Caco-2 (cell line): ENCODE results near the gene ZNF217. TPM values are rescaled to one million over a fixed set of nuclear protein-coding genes. Genes with fewer than 3 reads are reported as not detected.

ENCODE experiments used
- BruUV-seq: library from RNA; stranded (reverse); fragments of 400-500 nt; replicated peaks from 2 replicates; lab custom pipeline; 2021; lab: Mats Ljungman, UMichigan
- CTCF ChIA-PET: fragments of 300-600 bp; sonication (Branson Sonifier 250); formaldehyde crosslinking; loops from one replicate; lab custom pipeline; 2022; ENCODE audit warnings: antibody characterized with exemption; lab: Charles Lee
- POLR2A ChIA-PET: fragments of 300-600 bp; sonication (Branson Sonifier 250); formaldehyde crosslinking; loops from one replicate; lab custom pipeline; 2022; ENCODE audit warnings: antibody characterized with exemption; lab: Charles Lee
- DNase-seq, 2 experiments: peaks; one replicate each; pipeline versions ENCODE4 v3.0.0 to v3.0.0-alpha.2; 2020 to 2022
- H3K27me3 ChIP-seq: replicated peaks from 2 replicates; pipeline ENCODE4 v1.6.0; 2011; ENCODE audit warnings: low read length; ENCODE audit not compliant: control insufficient read depth, insufficient read depth
- H3K36me3 ChIP-seq: 2 replicates; pipeline ENCODE4 v1.5.1; 2011; ENCODE audit warnings: low read length; ENCODE audit not compliant: control insufficient read depth, insufficient read depth
- H3K4me1 ChIP-seq: fragments of 250-450 bp; sonication (Bioruptor Pico); 2 replicates; pipeline ENCODE4 v1.5.1; 2020; ENCODE audit warnings: mild to moderate bottlenecking
- H3K4me3 ChIP-seq: 2 replicates; pipeline ENCODE4 v1.5.1; 2011; ENCODE audit warnings: low read depth, mild to moderate bottlenecking, control low read depth, low read length
- H3K9me3 ChIP-seq: fragments of 250-450 bp; sonication (Bioruptor Pico); 2 replicates; pipeline ENCODE4 v1.5.1; 2020; ENCODE audit warnings: mild to moderate bottlenecking, moderate library complexity
- H3K27ac Mint-ChIP-seq: one replicate; pipeline ENCODE4 v1.8.0; 2022; ENCODE audit warnings: mixed read lengths; ENCODE audit not compliant: unreplicated experiment
- H3K27me3 Mint-ChIP-seq: one replicate; pipeline ENCODE4 v1.8.0; 2022; ENCODE audit warnings: mixed read lengths; ENCODE audit not compliant: insufficient read depth, unreplicated experiment
- H3K36me3 Mint-ChIP-seq: one replicate; pipeline ENCODE4 v1.8.0; 2022; ENCODE audit warnings: mild to moderate bottlenecking, mixed read lengths; ENCODE audit not compliant: insufficient read depth, unreplicated experiment
- H3K4me1 Mint-ChIP-seq: one replicate; pipeline ENCODE4 v1.8.0; 2022; ENCODE audit warnings: low read depth, mixed read lengths; ENCODE audit not compliant: unreplicated experiment
- H3K4me3 Mint-ChIP-seq: one replicate; pipeline ENCODE4 v1.8.0; 2022; ENCODE audit warnings: mild to moderate bottlenecking, moderate library complexity, mixed read lengths; ENCODE audit not compliant: unreplicated experiment
- H3K9me3 Mint-ChIP-seq: one replicate; pipeline ENCODE4 v1.8.0; 2022; ENCODE audit warnings: mixed read lengths; ENCODE audit not compliant: unreplicated experiment
- intact Hi-C: fragments of 100-400 bp; cut with micrococcal nuclease; formaldehyde crosslinking; loops from one replicate; pipeline ENCODE4 v1.10.0; 2022; ENCODE audit not compliant: unreplicated experiment
- total RNA-seq: library from RNA; stranded (reverse); gene quantifications from 2 replicates; pipeline ENCODE4 v1.2.3, GENCODE V29; 2022
- TF ChIP-seq, protein P1 (sequence below), 2 experiments: fragments of 200-600 bp in 1 of 2; IDR thresholded peaks; 1 replicate in 1 of 2; 2 replicates in 1 of 2; pipeline versions ENCODE4 v1.5.1 to v1.8.0; 2011 to 2022; ENCODE audit warnings: antibody characterized with exemption in 1 of 2, control low read depth in 1 of 2, inconsistent platforms in 1 of 2, low read depth in 1 of 2, low read length in 1 of 2, mild to moderate bottlenecking in 1 of 2, moderate library complexity in 1 of 2; ENCODE audit not compliant: insufficient read depth in 1 of 2, severe bottlenecking in 1 of 2, unreplicated experiment in 1 of 2

Gene ZNF217
- total RNA-seq, 1 experiment from 2014 or later, result 65.5 TPM

DNA sequence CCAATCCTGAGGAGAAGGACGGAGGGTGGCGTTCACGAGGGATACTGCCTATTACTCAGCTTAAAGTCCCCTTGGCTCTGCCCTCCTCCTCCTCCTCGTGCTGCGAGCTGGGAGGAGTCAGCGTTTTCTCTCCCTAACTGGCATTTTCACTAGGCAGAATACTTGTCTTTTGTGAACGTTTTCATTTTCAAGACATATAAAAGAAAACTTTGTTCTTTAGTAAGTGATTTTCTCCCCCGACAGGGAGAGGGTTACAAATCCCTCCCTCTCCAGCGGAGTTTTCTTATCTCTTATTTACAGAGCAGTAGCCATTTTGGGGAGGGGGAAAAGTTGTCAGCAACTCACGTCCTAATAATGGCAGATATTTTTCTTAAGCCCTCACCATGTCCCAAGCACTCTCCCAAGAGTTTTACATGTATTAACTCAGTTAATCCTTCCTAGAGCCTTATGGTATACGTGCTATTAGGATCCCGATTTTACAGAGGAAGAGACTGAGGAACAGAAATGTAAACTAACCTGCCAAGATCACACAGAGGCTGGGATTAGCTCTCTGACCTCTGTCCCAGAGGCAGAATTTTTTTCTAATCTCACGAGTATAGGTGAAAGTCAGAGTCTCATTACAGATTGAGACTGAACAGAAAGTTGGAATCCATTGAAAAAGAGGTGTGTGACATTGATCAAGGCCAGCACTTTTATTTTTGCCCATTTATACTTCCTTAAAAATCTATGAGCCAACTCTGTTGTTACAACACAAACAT, 30.0 kb upstream of the ZNF217 start:
- intact Hi-C loops, result loop anchor here (1.0 to 2.0 kb wide), 9 partner anchors 19 to 243 kb away; no protein-coding TSS in a partner anchor
- ChIA-PET CTCF (interaction anchor here (0.6 to 3.4 kb wide), 17 partner anchors 11 to 317 kb away, joined by 3 to 23 read pairs (median 4); partner anchors contain the start of gene ZNF217), POLR2A (interaction anchor here (0.6 to 2.4 kb wide), 8 partner anchors 19 to 140 kb away, joined by 3 to 18 read pairs (median 8); partner anchors contain the start of gene ZNF217)
- no peaks in the 10 kb centered on the region for H3K36me3 Mint-ChIP-seq
- H3K36me3 ChIP-seq, result no peaks in the 10 kb centered on the region
- peaks cover 33% of the 10 kb centered on the region for H3K4me1 ChIP-seq
- H3K9me3 ChIP-seq, result no peaks in the 10 kb centered on the region
- TSS peak; percentile 98 for BruUV-seq
- no peaks in the 10 kb centered on the region for H3K9me3 Mint-ChIP-seq
- TF ChIP-seq, protein P1, sequence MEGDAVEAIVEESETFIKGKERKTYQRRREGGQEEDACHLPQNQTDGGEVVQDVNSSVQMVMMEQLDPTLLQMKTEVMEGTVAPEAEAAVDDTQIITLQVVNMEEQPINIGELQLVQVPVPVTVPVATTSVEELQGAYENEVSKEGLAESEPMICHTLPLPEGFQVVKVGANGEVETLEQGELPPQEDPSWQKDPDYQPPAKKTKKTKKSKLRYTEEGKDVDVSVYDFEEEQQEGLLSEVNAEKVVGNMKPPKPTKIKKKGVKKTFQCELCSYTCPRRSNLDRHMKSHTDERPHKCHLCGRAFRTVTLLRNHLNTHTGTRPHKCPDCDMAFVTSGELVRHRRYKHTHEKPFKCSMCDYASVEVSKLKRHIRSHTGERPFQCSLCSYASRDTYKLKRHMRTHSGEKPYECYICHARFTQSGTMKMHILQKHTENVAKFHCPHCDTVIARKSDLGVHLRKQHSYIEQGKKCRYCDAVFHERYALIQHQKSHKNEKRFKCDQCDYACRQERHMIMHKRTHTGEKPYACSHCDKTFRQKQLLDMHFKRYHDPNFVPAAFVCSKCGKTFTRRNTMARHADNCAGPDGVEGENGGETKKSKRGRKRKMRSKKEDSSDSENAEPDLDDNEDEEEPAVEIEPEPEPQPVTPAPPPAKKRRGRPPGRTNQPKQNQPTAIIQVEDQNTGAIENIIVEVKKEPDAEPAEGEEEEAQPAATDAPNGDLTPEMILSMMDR (IDR thresholded peaks at IDR 0.05; ENCODE audit: insufficient read depth in 1 of 2, low read depth in 1 of 2, low read length in 1 of 2, severe bottlenecking in 1 of 2, unreplicated experiment in 1 of 2), result peak in 1 of 2 experiments; percentile 35
- no peaks in the 10 kb centered on the region for H3K27me3 Mint-ChIP-seq
- peak overlapping the region; percentile 83 for H3K4me3 Mint-ChIP-seq
- peaks cover 24% of the 10 kb centered on the region for H3K4me1 Mint-ChIP-seq
- peak; percentile 86 to 89 for DNase-seq
- peak overlapping the region; percentile 97 for H3K27ac Mint-ChIP-seq
- no peaks in the 10 kb centered on the region for H3K27me3 ChIP-seq
- peak overlapping the region; percentile 41 for H3K4me3 ChIP-seq

- H3K4me1 Mint-ChIP-seq, result peaks cover 24% of the 10 kb centered on the region
- Histone ChIP-seq H3K4me1 (peaks cover 33% of the 10 kb centered on the region), H3K27me3 (no peaks in the 10 kb centered on the region), H3K36me3 (no peaks in the 10 kb centered on the region), H3K4me3 (peak overlapping the region; percentile 41), H3K9me3 (no peaks in the 10 kb centered on the region)
- H3K9me3 Mint-ChIP-seq, result no peaks in the 10 kb centered on the region
- no peak for DNase-seq
- H3K27me3 Mint-ChIP-seq, result no peaks in the 10 kb centered on the region
- ChIA-PET POLR2A (interaction anchor here (1.0 to 2.4 kb wide), 7 partner anchors 29 to 146 kb away, joined by 3 to 18 read pairs (median 10); partner anchors contain the start of gene ZNF217), CTCF (interaction anchor here (0.6 to 3.4 kb wide), 15 partner anchors 12 to 317 kb away, joined by 3 to 23 read pairs (median 3); partner anchors contain the start of gene ZNF217)
- H3K27ac Mint-ChIP-seq, result peak overlapping the region; percentile 97
- H3K4me3 Mint-ChIP-seq, result peak overlapping the region; percentile 83
- no peaks in the 10 kb centered on the region for H3K36me3 Mint-ChIP-seq
- intact Hi-C loops, result loop anchor here (1.0 to 2.0 kb wide), 9 partner anchors 19 to 243 kb away; no protein-coding TSS in a partner anchor
- BruUV-seq, result TSS peak; percentile 96
- TF ChIP-seq, protein P1 (IDR thresholded peaks at IDR 0.05; ENCODE audit: insufficient read depth in 1 of 2, low read depth in 1 of 2, low read length in 1 of 2, severe bottlenecking in 1 of 2, unreplicated experiment in 1 of 2), result no peak
Measured at GRCh38 chr20:53623134-53623453, 29.5 kb upstream of the ZNF217 start.
